T-helper 2 cell (primary cell): ENCODE results near the gene TSNAX.

Experiments used
- DNase-seq, 5 experiments: peaks; one replicate each; pipeline versions ENCODE4 v3.0.0 to v3.0.0-alpha.2; 2012 to 2022

Gene TSNAX

DNA sequence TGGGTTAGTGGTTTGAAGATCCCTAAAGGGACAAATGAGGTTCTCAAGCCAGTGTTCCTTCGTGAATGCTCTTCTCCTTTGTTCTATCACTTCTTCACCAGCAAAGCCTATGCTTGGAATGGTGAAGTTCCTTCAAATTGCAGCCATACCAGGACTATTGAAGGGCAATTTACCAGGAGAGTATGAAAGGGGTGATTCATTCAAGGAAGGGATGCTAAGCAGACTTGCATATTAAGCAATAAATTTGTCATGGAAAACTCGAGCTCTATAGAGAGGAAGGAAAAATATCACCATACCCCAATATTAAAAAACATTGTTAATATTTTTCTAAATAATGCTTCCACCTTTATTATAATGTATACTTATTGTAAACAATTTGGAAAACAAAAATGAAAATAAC is 9.3 kb upstream of the TSNAX start:
- DNase-seq, result no peak

- DNase-seq, result no peak
Observed at GRCh38 chr1:231522038-231522437, 6.4 kb upstream of the TSNAX start.

GRCh38 chr1:231522931-231523642 is 5.4 kb upstream of the TSNAX start:
- no peak for DNase-seq

GRCh38 chr1:231523816-231524215 is 4.7 kb upstream of the TSNAX start:
- DNase-seq, result no peak

- DNase-seq, result no peak
Observed at GRCh38 chr1:231526536-231526935, 1.9 kb upstream of the TSNAX start.

DNA sequence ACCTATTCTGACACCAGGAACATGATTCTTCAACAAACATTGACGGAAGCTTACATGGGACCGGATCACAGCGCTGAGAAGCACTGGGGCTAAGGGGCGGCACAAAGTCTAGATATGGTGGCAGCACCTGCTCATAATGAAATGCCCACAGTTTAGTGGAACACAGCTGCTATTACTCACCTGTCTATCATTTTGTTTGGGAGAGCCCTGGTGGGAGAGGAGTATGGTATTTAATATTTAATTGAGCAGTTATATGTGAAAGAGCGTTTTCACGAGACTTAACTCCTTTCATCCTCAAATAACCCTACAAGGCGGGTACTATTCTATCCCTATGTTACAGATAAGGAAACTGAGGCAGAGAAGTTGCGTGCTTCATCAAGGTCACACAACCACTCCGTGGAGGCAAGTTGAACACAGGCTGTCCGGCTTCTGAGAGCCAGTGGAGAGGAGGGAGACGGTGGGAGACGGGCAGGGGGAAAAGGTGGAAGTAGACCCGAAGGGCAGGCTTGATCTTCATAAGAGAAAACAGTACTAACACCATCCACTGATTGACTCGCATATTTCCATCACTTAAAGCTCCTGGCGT is 790 bp upstream of the TSNAX start:
- no peak for DNase-seq

GRCh38 chr1:231533240-231533639 is 4.8 kb downstream of the TSNAX start:
- no peak for DNase-seq

- no peak for DNase-seq
Observed at GRCh38 chr1:231534703-231535159, 6.3 kb downstream of the TSNAX start.

DNA sequence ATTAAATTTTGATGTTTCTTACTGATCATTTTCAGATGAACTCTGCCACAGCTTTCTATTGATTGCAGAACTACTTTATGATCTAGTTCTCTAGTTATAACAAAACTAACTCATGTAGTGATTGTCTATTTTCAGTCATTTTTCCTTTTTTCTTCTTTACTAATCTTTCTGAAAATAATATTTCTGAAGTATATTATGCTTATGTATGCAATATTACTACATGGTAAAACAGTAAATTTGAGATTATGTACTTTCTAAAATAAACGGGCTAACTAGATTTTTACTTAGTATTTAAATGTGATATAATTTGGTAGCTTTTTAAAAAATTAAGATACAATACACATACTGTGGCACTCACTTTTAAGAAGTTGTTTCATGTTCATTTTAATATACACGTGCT is 7.6 kb downstream of the TSNAX start:
- DNase-seq, result no peak

- no peak for DNase-seq
Observed at GRCh38 chr1:231540847-231541246, 12.4 kb downstream of the TSNAX start.

DNA sequence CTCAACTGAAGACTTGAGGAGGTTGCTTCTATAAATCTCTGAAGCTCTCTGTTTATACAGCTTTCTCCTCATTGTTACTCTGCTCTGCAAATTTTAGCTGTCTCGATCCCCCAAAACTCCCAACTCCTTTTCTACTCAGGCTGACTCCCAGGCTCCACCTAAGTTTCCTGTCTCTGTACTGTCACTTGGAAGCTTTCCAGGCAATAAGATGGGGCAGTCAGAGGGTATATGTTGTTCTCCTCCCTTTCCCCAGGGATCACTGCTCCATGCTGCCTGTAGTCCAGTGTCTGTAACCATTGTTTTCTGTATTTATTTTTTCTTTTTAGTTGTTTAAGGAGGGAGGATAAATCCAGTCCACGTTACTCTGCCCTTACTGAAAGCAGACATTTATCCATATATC is 13.4 kb downstream of the TSNAX start:
- no peak for DNase-seq

- no peak for DNase-seq
Observed at GRCh38 chr1:231544943-231545592, 16.6 kb downstream of the TSNAX start.

DNA sequence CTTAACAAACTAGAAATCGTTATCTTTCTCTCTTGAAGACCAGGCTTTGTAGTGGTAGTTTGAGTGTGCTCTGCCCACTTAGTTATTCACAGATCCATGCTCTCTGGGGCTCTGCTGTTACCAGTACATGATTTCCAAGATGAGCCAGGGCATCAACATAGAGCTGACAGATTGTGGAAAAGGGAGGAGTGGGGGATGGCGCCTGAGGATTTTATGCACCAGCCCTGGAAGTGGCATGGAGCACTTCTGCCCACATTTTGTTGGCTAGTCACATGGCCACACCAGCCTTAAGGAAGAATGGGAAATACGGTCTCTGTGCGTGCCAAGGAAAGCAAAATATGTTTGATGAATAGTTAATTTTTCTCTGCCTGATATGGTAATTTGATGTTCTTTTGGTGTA is 18.2 kb downstream of the TSNAX start:
- no peak for DNase-seq

GRCh38 chr1:231549733-231550447 is 21.4 kb downstream of the TSNAX start:
- DNase-seq, result no peak

DNA sequence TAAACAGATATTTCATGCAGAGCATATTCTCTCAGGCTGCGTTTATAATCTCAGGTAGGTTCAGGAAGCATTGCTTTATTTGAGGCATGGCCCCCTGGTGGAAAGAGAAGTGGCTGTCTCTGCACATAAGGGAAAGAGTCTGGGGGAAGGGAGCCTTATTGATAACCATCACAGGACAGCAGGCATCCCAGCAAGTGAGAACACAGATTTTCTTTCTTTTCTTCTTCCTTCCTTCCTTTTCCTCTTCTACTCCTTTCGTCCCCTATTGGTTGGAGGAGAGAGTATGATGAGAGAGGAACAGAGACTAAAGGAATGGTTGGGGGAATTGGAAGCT is 21.9 kb downstream of the TSNAX start:
- DNase-seq, result peak in 2 of 5 experiments; percentile 2 to 58

DNA sequence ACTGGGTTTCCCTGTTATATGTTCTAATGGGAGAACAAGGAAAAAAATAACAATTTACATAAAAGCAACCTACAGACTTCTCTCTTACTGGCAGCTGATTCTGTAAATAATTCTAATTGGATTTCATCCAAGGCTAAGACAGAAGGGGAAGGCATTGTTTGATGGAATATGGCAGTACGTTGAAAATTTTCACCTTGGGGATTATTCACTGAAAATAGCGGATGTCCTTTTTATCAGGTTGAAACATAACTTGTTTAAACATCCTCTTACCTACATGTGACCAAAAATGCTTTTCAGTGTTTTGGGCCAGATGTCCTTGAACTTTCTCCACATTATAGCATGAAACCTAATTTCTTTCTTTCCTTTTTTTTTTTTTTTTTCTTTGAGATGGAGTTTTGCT is 24.9 kb downstream of the TSNAX start:
- DNase-seq, result no peak

DNA sequence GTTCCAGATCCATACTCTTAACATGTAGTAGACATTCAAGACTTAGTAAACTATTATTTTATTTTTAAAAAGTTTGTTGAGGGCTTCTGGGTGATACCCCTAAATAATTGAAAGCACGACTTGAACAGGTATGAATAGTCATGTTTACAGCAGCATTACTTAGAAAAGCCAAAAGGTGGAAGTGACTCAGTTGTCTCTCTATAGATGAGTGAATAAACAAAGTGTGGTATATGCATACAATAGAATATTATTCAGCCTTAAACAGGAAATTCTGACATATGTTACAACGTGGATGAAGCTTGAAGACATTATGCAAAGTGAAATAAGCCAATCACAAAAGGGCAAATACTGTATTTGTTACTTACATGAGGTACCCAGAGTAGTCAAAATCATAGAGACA is 26.5 kb downstream of the TSNAX start:
- no peak for DNase-seq

DNA sequence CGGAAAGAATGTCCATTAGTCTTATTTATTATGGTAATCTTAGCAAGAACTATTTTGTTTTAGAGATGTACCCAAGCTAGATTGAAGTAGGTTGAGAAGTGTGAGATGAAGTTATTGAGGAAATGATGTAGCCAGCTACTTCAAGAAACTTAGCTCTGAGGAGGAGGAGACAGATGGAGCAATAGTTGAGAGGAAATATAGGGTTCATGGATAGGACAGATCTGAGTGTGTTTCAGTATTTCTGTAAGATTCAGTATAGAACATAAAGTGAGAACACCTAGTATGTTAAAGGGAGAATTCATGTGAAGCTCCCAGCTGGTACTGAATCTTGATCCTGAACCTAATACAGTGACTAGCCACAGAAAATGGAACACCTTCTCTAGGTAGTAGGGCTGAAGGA is 28.9 kb downstream of the TSNAX start:
- DNase-seq, result no peak

DNA sequence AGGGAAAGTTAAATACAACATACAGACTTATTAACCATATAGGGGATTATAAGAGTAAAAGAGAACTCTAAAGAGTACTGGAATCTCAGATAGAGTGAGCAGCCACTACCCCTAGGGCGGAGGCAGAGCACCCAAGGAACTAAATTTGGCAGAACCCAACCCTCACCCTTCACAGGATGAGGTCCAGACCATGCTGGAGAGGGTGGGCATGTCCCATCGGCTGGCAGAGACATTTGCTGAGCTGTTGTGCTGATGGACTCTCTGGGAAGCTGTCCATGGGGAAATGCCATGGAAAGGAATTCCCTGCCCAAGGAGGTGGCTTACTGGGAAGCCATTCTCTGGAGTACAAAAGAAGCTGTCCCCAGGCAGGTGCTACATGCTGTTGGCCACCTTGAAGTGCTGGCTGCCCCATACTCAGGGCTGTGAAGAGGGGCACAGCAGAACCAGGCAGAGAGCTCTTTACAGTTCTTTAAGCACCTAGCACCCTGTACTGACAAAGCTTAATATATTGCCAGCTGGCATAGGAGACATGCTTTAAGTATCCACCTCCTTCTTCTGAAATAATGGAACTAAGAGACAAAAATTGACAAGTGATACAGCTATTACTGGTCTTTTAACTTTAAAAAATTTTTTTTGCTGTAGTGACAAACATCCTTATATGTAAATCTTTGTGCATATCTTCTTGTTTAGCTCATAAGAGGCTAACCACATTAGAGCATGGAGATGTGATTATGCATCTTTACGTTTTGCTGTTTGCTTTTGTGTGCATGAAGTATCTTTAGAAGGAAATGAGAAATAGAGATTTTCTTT is 29.6 kb downstream of the TSNAX start:
- DNase-seq, result peak in 1 of 5 experiments; percentile 30

- DNase-seq, result no peak
Observed at GRCh38 chr1:231558708-231559185, 30.3 kb downstream of the TSNAX start.

- no peak for DNase-seq
Observed at GRCh38 chr1:231561647-231562383, 33.3 kb downstream of the TSNAX start.

DNA sequence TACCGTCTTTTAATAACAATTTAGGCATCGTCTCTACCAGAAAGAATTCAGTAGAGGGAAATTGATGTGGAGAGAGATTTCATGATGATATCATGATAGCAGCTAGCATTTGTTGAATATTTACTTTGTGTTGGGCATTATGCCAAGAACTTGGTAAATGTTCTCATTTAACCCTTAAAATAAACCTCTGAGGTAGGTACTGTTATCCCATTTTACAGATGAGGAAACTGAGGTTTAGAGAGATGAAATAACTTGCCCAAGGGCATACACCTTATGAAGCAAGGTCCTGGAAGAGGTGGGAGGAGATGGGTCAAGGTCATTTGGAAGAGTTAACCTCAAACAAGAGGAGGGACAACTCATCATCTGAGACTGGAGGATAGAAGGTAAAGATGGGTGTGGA is 34.8 kb downstream of the TSNAX start:
- no peak for DNase-seq
